Skin of body (tissue), 2 donors: ENCODE measurements around the gene SCN5A. TPM values are rescaled to one million over a fixed set of nuclear protein-coding genes. Genes with fewer than 3 reads are reported as not detected.
A peak's percentile ranks its signal among the peaks of the same experiment; 100 is the strongest.
"Not testable (repeated sequence)": the region's sequence is repeated elsewhere in the genome, so short reads cannot be mapped to it uniquely, and the experiment has no call there.

Experiments used
- DNase-seq: peaks from one replicate; lab custom pipeline; 2025; lab: John Stamatoyannopoulos, UW
- total RNA-seq: library from RNA; depleted of rRNA; stranded (reverse); fragments of >200 nt; gene quantifications from one replicate; pipeline ENCODE4 v1.2.3, GENCODE V29; 2014

SCN5A gene
- total RNA-seq, 1 donor from 2014 or later = 0.39 TPM

DNA sequence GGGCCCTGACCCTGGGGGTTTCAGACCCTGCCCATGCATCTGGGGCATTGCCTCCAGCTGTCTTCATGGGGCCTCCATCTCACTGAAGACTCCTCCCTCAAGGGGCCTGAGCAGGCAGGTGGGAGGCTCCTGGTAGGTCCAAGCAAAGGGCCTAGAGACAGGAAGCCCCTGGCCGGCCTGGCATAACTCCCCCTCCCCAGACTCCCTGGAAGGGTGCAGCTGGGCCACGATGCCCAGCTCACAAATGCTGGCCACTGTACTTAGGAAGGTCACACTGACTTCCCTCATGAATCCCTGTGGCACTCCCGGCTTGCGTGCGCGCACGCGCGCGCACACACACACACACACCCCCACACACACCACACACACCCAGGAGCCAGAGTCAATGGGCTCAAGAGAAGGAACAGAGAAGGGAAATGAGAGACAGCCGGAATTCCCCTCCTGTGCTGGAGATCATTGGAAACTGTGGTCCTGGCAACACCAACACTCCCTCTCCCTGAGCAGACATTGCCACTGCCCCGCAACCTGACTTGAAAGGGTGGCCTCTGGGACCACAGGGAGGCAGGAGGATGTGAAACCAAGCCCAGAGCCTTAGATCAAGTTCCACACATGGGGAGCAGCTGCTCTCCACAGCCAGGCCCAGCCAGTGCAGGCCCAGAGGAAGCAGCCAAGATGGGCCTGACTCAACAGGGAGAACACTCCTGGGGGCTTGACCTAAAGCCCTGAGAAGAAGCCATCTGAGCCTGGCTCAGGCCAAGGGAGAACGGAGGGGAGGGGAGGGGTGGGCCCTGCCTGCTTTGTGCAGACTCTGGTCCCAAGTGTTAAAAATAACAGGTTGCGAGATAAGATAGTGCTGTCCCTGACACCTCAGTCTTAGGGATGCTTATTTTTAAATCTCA is 69.7 kb downstream of the SCN5A start:
- DNase-seq = peak; percentile 30

- DNase-seq = no peak
Measured at GRCh38 chr3:38579141-38579540, 70.3 kb downstream of the SCN5A start.

DNA sequence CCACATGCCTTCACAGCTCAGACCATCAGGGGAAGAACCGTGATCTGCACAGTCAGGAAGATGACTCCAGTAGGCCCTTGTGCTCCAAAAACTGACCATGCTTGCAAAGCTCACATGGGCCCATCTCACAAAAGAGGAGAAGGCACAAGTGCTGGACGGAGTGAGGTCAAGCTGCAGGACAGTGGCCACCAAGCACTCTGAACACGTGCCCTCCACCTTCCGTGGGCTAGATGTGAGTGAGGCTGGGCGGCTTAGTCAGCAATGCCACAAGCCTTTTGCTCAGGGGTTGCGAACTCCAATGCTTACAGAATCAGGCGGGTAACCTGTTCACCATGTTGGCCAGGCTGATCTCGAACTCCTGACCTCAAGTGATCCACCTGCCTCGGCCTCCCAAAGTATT is 70.9 kb downstream of the SCN5A start:
- DNase-seq = no peak

DNA sequence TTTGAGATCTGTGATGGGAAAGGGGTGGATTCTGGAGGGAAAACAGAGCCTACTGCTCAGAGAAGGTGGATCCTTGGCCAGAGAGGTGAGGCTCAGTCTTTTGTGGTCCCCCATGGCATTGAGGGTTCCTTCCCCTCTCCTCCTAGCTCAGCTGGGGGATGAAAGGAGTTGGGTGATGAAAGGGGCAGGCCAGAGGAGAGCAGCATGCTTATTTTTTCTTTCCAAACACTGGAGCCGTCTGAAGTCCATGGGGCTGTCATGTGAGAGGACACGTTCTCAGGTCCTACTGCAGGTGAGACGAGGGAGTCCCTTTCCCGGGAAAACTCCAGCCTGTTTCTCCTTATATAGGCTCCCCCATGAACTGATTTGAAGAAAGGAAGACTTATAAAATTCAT is 71.4 kb downstream of the SCN5A start:
- DNase-seq = no peak

- no peak for DNase-seq
Measured at GRCh38 chr3:38577371-38578080, 72.0 kb downstream of the SCN5A start.

- no peak for DNase-seq
Measured at GRCh38 chr3:38576526-38577370, 72.7 kb downstream of the SCN5A start.

GRCh38 chr3:38576131-38576525 is 73.4 kb downstream of the SCN5A start:
- DNase-seq = no peak

GRCh38 chr3:38575279-38575843 is 74.1 kb downstream of the SCN5A start:
- no peak for DNase-seq

GRCh38 chr3:38574411-38575278 is 74.8 kb downstream of the SCN5A start:
- DNase-seq = no peak

DNA sequence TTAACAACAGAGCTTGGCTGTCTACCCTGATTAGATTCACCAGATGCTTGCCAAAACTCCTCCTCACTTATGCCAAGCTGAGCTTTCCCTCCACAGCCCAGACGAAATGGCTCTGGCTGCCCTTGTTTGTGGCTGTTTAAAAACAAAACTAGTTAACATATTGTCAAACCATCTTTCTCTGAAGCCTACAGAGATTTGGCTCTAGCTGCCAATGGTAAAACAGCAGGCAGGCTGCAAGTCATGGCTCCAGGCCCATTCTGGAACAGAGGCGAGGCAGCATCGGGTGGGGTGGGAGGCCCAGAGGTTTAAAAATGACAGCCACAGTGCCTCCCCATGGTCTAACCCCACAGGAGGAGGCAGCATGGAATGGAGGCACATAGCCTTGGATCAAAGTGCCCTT is 75.9 kb downstream of the SCN5A start:
- DNase-seq = no peak

DNA sequence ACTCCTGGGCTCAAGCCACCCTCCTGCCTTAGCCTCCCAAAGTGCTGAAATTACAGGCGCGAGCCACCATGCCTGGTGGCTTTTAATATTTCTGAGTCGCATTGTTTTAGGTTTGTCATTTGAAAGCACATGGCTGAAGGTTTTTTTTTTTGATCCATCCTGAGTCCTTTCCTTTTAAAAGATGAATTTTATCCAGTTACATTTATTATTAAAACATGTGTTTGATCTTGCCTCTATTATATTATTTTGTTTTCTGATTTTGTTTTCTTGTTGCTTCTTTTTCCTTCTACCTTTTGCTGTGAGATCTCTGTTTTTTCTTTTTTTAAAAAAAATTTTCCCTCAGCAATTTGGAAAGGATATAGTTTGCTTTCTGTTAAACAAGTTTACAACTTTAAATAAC is 76.4 kb downstream of the SCN5A start:
- DNase-seq = no peak

- DNase-seq = no peak
Measured at GRCh38 chr3:38567498-38567897, 82.0 kb downstream of the SCN5A start.

- not testable (repeated sequence) for DNase-seq
Measured at GRCh38 chr3:38566794-38567193, 82.7 kb downstream of the SCN5A start.

GRCh38 chr3:38566215-38566528 is 83.3 kb downstream of the SCN5A start:
- no peak for DNase-seq

DNA sequence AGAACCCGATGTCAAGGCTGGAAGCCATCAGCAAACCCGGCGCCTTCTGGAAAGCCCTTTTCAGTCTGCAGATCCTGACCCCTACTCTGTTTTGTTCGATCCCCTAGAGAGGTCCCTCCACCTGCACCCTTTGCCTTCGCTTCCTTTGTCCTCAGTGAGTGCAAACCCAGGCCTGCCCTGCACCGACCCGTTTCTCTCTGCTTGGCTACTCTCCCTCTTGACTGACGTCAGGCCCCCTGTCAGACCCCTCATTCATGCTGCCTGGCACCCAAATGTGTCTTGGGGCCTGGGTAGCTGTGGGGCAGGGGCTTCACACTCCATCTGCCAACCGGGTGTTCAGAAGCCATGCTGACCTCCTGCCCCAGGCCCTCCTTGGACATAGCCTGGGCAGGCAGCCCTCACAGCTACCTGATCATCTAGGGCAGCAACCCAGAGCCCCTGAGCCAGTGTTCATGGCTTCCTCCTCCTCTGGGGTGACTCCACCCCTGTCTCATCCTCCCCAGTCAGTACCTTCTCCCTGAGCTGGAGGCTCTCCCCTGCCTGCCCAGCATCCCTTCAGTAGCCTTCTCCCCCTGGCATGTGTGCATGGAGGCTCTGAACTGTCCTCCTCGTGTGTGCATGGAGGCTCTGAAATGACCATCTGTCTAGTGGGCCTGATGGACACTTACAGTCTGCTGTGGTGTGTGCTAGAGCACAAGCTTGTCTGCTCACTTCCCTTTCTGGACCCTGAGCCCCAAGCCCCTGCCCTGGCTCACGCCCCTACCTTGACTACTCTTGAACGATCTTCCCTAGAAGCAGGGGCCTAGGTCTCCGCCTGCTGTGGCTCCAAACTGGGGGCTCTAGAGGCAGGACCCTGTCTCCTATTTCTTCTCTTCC is 83.9 kb downstream of the SCN5A start:
- DNase-seq = no peak

DNA sequence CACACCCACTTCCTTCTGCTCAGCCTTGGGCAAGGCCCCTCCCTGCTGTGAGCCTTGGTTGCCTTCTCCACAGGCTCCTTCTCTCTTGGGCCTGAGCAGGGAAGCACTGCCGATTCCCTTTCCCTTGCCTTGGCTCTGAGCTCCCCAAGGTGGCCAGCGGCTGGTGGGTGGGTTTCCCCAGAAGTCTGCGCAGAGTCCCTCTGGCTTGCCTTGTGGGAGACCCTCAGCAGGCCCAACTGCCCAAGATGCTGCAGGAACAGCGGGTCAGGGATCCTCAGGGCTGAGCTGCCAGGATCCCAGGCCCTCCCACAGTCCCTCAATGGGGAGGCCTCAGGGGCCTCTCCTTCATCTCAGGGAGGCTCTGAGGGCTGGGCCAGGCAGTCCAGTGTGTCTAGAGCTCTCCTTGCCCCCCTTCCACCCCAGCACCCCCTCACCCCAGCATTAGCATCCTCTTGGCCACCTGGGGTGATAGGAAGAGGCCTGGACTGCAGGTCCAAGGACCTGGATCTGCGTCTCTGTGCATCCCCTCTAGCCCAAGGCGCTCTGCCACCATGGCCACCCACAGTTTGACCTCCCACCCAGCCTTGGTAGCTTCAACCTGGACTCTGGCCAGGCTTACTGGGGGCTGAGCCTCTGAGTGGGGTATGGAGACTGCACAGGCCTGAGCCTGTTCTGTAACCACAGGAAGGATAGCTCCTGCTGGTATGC is 84.7 kb downstream of the SCN5A start:
- no peak for DNase-seq

DNA sequence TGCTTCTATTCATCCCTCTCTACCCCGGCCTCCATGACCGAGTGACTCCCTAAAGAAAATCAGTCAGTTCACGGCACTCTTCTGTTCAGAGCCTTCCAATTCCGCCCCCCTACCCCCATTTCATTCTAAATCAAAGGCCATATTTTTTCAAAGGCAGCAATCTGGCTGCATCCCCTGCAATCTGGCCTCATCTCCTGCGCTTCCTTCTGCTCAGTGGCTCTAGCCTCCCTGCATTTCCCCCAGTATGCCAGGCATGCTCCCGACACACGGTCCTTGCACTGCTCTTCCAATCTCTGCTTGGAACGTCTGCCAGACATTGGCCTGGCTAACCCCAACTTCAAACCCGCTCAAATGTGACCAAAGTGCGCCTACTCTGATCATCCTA is 85.6 kb downstream of the SCN5A start:
- DNase-seq = no peak

- no peak for DNase-seq
Measured at GRCh38 chr3:38563070-38563885, 86.2 kb downstream of the SCN5A start.
